Ishikawa (cell line): Measurements from ENCODE around the gene PDGFC.

Source experiments
- CREB1 ChIP-seq: IDR thresholded peaks from 2 replicates; pipeline ENCODE4 v1.6.1; 2012; ENCODE audit warnings: low read depth
- EGR1 ChIP-seq: IDR thresholded peaks from 2 replicates; pipeline ENCODE4 v1.6.1; 2012
- EP300 ChIP-seq: IDR thresholded peaks from 2 replicates; pipeline ENCODE4 v1.6.1; 2012; ENCODE audit warnings: borderline replicate concordance
- FOXM1 ChIP-seq: IDR thresholded peaks from 2 replicates; pipeline ENCODE4 v1.6.1; 2012; ENCODE audit warnings: low read depth, borderline replicate concordance
- MAX ChIP-seq: IDR thresholded peaks from 2 replicates; pipeline ENCODE4 v1.6.1; 2012
- NFIC ChIP-seq: IDR thresholded peaks from 2 replicates; pipeline ENCODE4 v1.6.1; 2012
- RAD21 ChIP-seq: IDR thresholded peaks from 2 replicates; pipeline ENCODE4 v1.6.1; 2012; ENCODE audit warnings: low read depth
- REST ChIP-seq: IDR thresholded peaks from 2 replicates; pipeline ENCODE4 v1.6.1; 2012; ENCODE audit warnings: low read depth, mild to moderate bottlenecking
- TCF12 ChIP-seq: IDR thresholded peaks from 2 replicates; pipeline ENCODE4 v1.6.1; 2012; ENCODE audit warnings: low read depth
- TEAD4 ChIP-seq: IDR thresholded peaks from 2 replicates; pipeline ENCODE4 v1.6.1; 2012
- YY1 ChIP-seq: IDR thresholded peaks from 2 replicates; pipeline ENCODE4 v1.6.1; 2012; ENCODE audit warnings: low read depth

- TF ChIP-seq TEAD4 (no peak), EGR1 (no peak), MAX (no peak), CREB1 (no peak), EP300 (no peak), YY1 (no peak), NFIC (no peak), TCF12 (no peak), REST (no peak), FOXM1 (no peak), RAD21 (no peak)
Measured at GRCh38 chr4:156782491-156782890, 189.1 kb downstream of the PDGFC start.
